Measurements from ENCODE around the gene LMAN2.

Gene LMAN2

GRCh38 chr5:177288191-177288590, 63.3 kb downstream of the LMAN2 start:
- Mint-ChIP-seq H3K9me3 (no peaks in the 10 kb centered on the region), H3K4me3 (no peak overlapping the region), H3K27me3 (no peaks in the 10 kb centered on the region), H3K4me1 (no peaks in the 10 kb centered on the region), H3K27ac (no peak overlapping the region)
- ATAC-seq (no peak), DNase-seq (no peak)

All from stimulated activated naive CD8-positive, alpha-beta T cell treated with anti-CD3 and anti-CD28 coated beads, Interleukin-15, amount 100 ng/mL, for 72 hours (primary cell).